Caco-2 (cell line): ENCODE data around the gene SULT2B1. TPM values are rescaled to one million over a fixed set of nuclear protein-coding genes. Genes with fewer than 3 reads are reported as not detected.

Experiments used
- BruUV-seq: library from RNA; stranded (reverse); fragments of 400-500 nt; replicated peaks from 2 replicates; lab custom pipeline; 2021; lab: Mats Ljungman, UMichigan
- CTCF ChIA-PET: fragments of 300-600 bp; sonication (Branson Sonifier 250); formaldehyde crosslinking; loops from one replicate; lab custom pipeline; 2022; ENCODE audit warnings: antibody characterized with exemption; lab: Charles Lee
- POLR2A ChIA-PET: fragments of 300-600 bp; sonication (Branson Sonifier 250); formaldehyde crosslinking; loops from one replicate; lab custom pipeline; 2022; ENCODE audit warnings: antibody characterized with exemption; lab: Charles Lee
- DNase-seq, 2 experiments: peaks; one replicate each; pipeline versions ENCODE4 v3.0.0 to v3.0.0-alpha.2; 2020 to 2022
- H3K27me3 ChIP-seq: replicated peaks from 2 replicates; pipeline ENCODE4 v1.6.0; 2011; ENCODE audit warnings: low read length; ENCODE audit not compliant: control insufficient read depth, insufficient read depth
- H3K36me3 ChIP-seq: 2 replicates; pipeline ENCODE4 v1.5.1; 2011; ENCODE audit warnings: low read length; ENCODE audit not compliant: control insufficient read depth, insufficient read depth
- H3K4me1 ChIP-seq: fragments of 250-450 bp; sonication (Bioruptor Pico); 2 replicates; pipeline ENCODE4 v1.5.1; 2020; ENCODE audit warnings: mild to moderate bottlenecking
- H3K4me3 ChIP-seq: 2 replicates; pipeline ENCODE4 v1.5.1; 2011; ENCODE audit warnings: low read depth, mild to moderate bottlenecking, control low read depth, low read length
- H3K9me3 ChIP-seq: fragments of 250-450 bp; sonication (Bioruptor Pico); 2 replicates; pipeline ENCODE4 v1.5.1; 2020; ENCODE audit warnings: mild to moderate bottlenecking, moderate library complexity
- H3K27ac Mint-ChIP-seq: one replicate; pipeline ENCODE4 v1.8.0; 2022; ENCODE audit warnings: mixed read lengths; ENCODE audit not compliant: unreplicated experiment
- H3K27me3 Mint-ChIP-seq: one replicate; pipeline ENCODE4 v1.8.0; 2022; ENCODE audit warnings: mixed read lengths; ENCODE audit not compliant: insufficient read depth, unreplicated experiment
- H3K36me3 Mint-ChIP-seq: one replicate; pipeline ENCODE4 v1.8.0; 2022; ENCODE audit warnings: mild to moderate bottlenecking, mixed read lengths; ENCODE audit not compliant: insufficient read depth, unreplicated experiment
- H3K4me1 Mint-ChIP-seq: one replicate; pipeline ENCODE4 v1.8.0; 2022; ENCODE audit warnings: low read depth, mixed read lengths; ENCODE audit not compliant: unreplicated experiment
- H3K4me3 Mint-ChIP-seq: one replicate; pipeline ENCODE4 v1.8.0; 2022; ENCODE audit warnings: mild to moderate bottlenecking, moderate library complexity, mixed read lengths; ENCODE audit not compliant: unreplicated experiment
- H3K9me3 Mint-ChIP-seq: one replicate; pipeline ENCODE4 v1.8.0; 2022; ENCODE audit warnings: mixed read lengths; ENCODE audit not compliant: unreplicated experiment
- intact Hi-C: fragments of 100-400 bp; cut with micrococcal nuclease; formaldehyde crosslinking; loops from one replicate; pipeline ENCODE4 v1.10.0; 2022; ENCODE audit not compliant: unreplicated experiment
- total RNA-seq: library from RNA; stranded (reverse); gene quantifications from 2 replicates; pipeline ENCODE4 v1.2.3, GENCODE V29; 2022
- TF ChIP-seq, protein P1 (sequence below), 2 experiments: fragments of 200-600 bp in 1 of 2; IDR thresholded peaks; 1 replicate in 1 of 2; 2 replicates in 1 of 2; pipeline versions ENCODE4 v1.5.1 to v1.8.0; 2011 to 2022; ENCODE audit warnings: antibody characterized with exemption in 1 of 2, control low read depth in 1 of 2, inconsistent platforms in 1 of 2, low read depth in 1 of 2, low read length in 1 of 2, mild to moderate bottlenecking in 1 of 2, moderate library complexity in 1 of 2; ENCODE audit not compliant: insufficient read depth in 1 of 2, severe bottlenecking in 1 of 2, unreplicated experiment in 1 of 2

Gene SULT2B1
- total RNA-seq, 1 experiment from 2014 or later = 1.4 TPM

DNA sequence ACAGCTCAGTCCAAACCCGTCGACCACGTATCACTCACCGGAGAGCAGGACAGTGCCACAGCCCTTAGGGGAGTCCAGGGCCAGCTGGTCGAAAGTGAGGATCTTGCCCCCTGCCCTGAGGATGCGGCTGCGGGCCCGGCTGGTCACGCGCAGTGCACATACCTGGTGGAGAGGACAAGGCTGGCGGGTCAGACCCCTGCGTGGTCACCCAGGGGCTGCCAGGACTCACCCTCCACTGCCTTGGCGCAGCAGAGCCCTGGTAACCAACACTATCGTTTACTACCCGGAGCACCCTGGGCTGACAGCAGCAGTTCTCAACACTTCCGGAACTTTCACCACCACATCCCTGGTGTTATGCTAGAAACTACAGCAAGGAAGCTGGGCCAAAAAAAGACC, 64.1 kb downstream of the SULT2B1 start:
- H3K27me3 ChIP-seq = no peaks in the 10 kb centered on the region
- no peaks in the 10 kb centered on the region for H3K27me3 Mint-ChIP-seq
- peaks cover 31% of the 10 kb centered on the region for H3K4me1 Mint-ChIP-seq
- H3K9me3 Mint-ChIP-seq = no peaks in the 10 kb centered on the region
- no TSS peak for BruUV-seq
- POLR2A ChIA-PET = interaction anchor here (3.6 kb wide), 1 partner anchor 18 kb away, joined by 37 read pairs; no protein-coding TSS in a partner anchor
- peak in 1 of 2 experiments; percentile 40 for DNase-seq
- peaks cover 33% of the 10 kb centered on the region for H3K4me1 ChIP-seq
- H3K36me3 Mint-ChIP-seq = peaks cover 89% of the 10 kb centered on the region
- CTCF ChIA-PET = no interaction called here
- no peaks in the 10 kb centered on the region for H3K9me3 ChIP-seq
- H3K4me3 Mint-ChIP-seq = peak overlapping the region; percentile 96
- intact Hi-C loops = no loop called here
- TF ChIP-seq, protein P1, sequence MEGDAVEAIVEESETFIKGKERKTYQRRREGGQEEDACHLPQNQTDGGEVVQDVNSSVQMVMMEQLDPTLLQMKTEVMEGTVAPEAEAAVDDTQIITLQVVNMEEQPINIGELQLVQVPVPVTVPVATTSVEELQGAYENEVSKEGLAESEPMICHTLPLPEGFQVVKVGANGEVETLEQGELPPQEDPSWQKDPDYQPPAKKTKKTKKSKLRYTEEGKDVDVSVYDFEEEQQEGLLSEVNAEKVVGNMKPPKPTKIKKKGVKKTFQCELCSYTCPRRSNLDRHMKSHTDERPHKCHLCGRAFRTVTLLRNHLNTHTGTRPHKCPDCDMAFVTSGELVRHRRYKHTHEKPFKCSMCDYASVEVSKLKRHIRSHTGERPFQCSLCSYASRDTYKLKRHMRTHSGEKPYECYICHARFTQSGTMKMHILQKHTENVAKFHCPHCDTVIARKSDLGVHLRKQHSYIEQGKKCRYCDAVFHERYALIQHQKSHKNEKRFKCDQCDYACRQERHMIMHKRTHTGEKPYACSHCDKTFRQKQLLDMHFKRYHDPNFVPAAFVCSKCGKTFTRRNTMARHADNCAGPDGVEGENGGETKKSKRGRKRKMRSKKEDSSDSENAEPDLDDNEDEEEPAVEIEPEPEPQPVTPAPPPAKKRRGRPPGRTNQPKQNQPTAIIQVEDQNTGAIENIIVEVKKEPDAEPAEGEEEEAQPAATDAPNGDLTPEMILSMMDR (IDR thresholded peaks at IDR 0.05; ENCODE audit: insufficient read depth in 1 of 2, low read depth in 1 of 2, low read length in 1 of 2, severe bottlenecking in 1 of 2, unreplicated experiment in 1 of 2) = no peak
- peaks cover 13% of the 10 kb centered on the region for H3K36me3 ChIP-seq
- H3K4me3 ChIP-seq = no peak overlapping the region
- peak overlapping the region; percentile 98 for H3K27ac Mint-ChIP-seq

DNA sequence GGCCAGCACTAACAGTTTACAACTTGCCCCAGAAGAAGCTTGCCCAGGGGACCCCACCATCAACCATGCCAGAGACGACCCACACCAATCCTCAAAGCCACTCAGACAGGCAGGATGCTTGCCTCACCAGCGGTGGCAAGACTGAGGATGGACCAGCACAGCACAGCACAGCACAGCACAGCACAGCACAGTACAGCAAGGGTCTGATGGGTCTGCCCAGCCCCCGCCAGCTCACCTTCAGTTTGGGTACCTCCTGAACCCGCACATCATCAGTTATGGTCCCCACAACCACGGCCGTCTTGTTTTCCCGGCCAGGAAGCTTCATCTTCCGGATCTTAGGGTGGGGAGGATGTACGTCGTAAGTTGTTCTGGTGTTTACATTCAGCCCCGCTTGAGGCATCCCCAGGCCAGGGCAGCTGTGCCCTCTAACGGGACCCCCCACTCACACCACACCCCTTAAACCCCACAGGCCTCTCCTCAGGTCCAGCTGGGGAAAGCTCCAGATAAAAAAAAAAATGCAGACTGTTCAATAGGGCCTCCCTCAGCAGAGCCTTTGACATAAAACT, 64.6 kb downstream of the SULT2B1 start:
- H3K27me3 ChIP-seq = no peaks in the 10 kb centered on the region
- Mint-ChIP-seq H3K4me1 (peaks cover 31% of the 10 kb centered on the region), H3K27ac (peak overlapping the region; percentile 98), H3K4me3 (peak overlapping the region; percentile 96), H3K36me3 (peaks cover 83% of the 10 kb centered on the region), H3K27me3 (no peaks in the 10 kb centered on the region), H3K9me3 (no peaks in the 10 kb centered on the region)
- H3K9me3 ChIP-seq = no peaks in the 10 kb centered on the region
- DNase-seq = no peak
- BruUV-seq = no TSS peak
- intact Hi-C loops = no loop called here
- peaks cover 13% of the 10 kb centered on the region for H3K36me3 ChIP-seq
- no peak overlapping the region for H3K4me3 ChIP-seq
- H3K4me1 ChIP-seq = peaks cover 33% of the 10 kb centered on the region
- POLR2A ChIA-PET = interaction anchor here (3.6 kb wide), 1 partner anchor 17 kb away, joined by 37 read pairs; no protein-coding TSS in a partner anchor
- CTCF ChIA-PET = no interaction called here
- TF ChIP-seq, protein P1 (IDR thresholded peaks at IDR 0.05; ENCODE audit: insufficient read depth in 1 of 2, low read depth in 1 of 2, low read length in 1 of 2, severe bottlenecking in 1 of 2, unreplicated experiment in 1 of 2) = no peak

DNA sequence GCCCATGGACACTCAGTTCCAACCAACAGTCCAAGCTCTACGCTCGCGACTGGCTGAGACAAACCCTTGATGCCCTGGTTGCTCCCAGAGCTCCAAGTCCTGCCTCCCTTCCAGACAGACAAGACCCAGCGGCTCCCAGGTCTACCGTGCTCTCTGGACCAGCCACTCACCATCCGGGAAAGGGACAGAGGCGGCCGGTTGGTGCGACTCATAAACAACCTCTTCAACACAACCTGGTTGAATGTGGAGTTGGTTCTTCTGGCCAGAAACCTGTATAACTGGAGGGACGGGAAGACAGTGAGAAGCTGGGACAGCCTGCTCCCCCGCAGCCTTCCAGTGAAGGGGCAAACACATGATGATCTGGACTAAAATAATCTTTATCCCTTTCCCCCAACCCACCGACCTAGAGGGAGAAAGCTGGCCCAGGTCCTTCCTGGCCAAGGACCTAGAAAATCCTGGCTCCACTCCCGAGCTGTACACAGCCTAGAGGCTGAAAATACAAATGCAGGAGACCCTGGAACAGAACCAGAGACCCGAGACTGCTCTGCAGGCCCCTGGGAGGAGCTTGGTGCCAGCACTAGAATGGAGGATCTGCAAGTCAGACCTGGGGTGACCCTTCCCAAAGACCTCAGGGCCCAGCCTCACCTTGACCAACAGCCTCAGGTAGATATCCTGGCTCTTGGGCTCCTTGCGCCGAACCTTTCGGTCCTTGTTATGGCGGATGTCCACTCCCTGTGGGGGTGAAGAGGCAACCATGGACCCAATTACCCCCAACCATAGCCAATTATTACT, 65.4 kb downstream of the SULT2B1 start:
- Mint-ChIP-seq H3K4me3 (peak overlapping the region; percentile 96), H3K4me1 (peaks cover 31% of the 10 kb centered on the region), H3K9me3 (no peaks in the 10 kb centered on the region), H3K27me3 (no peaks in the 10 kb centered on the region), H3K36me3 (peaks cover 76% of the 10 kb centered on the region), H3K27ac (peak overlapping the region; percentile 98)
- intact Hi-C loops = no loop called here
- Histone ChIP-seq H3K27me3 (no peaks in the 10 kb centered on the region), H3K36me3 (peaks cover 13% of the 10 kb centered on the region), H3K9me3 (no peaks in the 10 kb centered on the region), H3K4me1 (peaks cover 33% of the 10 kb centered on the region), H3K4me3 (peak overlapping the region; percentile 85)
- TF ChIP-seq, protein P1 (IDR thresholded peaks at IDR 0.05; ENCODE audit: insufficient read depth in 1 of 2, low read depth in 1 of 2, low read length in 1 of 2, severe bottlenecking in 1 of 2, unreplicated experiment in 1 of 2) = no peak
- BruUV-seq = no TSS peak
- ChIA-PET CTCF (no interaction called here), POLR2A (interaction anchor here (3.6 kb wide), 1 partner anchor 17 kb away, joined by 37 read pairs; no protein-coding TSS in a partner anchor)
- no peak for DNase-seq
